Endothelial cell of umbilical vein (primary cell): ENCODE results near the gene TCF23. TPM values are rescaled to one million over a fixed set of nuclear protein-coding genes. Genes with fewer than 3 reads are reported as not detected.

Experiments used
- BruUV-seq: library from RNA; stranded (reverse); fragments of 400-500 nt; replicated peaks from 2 replicates; lab custom pipeline; 2021; lab: Mats Ljungman, UMichigan
- CTCF ChIA-PET: fragments of 300-600, 350-600 bp; sonication (Branson Sonifier 250); formaldehyde crosslinking; loops from one replicate; lab custom pipeline; 2021; ENCODE audit warnings: antibody characterized with exemption, inconsistent platforms; lab: Charles Lee
- POLR2A ChIA-PET: fragments of 300-600, 350-600 bp; sonication (Branson Sonifier 250); formaldehyde crosslinking; loops from one replicate; lab custom pipeline; 2021; ENCODE audit warnings: antibody characterized with exemption, inconsistent platforms; lab: Charles Lee
- DNase-seq: peaks from one replicate; pipeline ENCODE4 v3.0.0-alpha.2; 2011; ENCODE audit warnings: low read depth, low spot score
- FAIRE-seq: peaks from 2 replicates; lab custom pipeline; 2011; peaks lifted over from hg19 to GRCh38; lab: Jason Lieb, UNC
- H2AFZ ChIP-seq: 2 replicates; pipeline ENCODE4 v1.6.0; 2012; ENCODE audit warnings: low read depth, low read length, control low read depth, inconsistent platforms
- H3K27ac ChIP-seq: 2 replicates; pipeline ENCODE4 v1.5.1; 2011; ENCODE audit warnings: low read depth, mild to moderate bottlenecking, control low read depth, low read length, moderate library complexity; ENCODE audit not compliant: insufficient read depth
- H3K27me3 ChIP-seq, 2 experiments: 2 replicates each; pipeline versions ENCODE4 v1.6.0 to v1.6.1; 2011; ENCODE audit warnings: low read length in 2 of 2, mixed read lengths in 1 of 2; ENCODE audit not compliant: control insufficient read depth in 2 of 2, insufficient read depth in 2 of 2
- H3K36me3 ChIP-seq, 2 experiments: 2 replicates in 1 of 2; 3 replicates in 1 of 2; pipeline ENCODE4 v1.5.1; 2011; ENCODE audit warnings: low read length in 2 of 2, mild to moderate bottlenecking in 1 of 2, moderate library complexity in 1 of 2; ENCODE audit not compliant: control insufficient read depth in 2 of 2, insufficient read depth in 2 of 2; ENCODE audit errors: extremely low read depth in 1 of 2
- H3K4me1 ChIP-seq: 3 replicates; pipeline ENCODE4 v1.5.1; 2011; ENCODE audit warnings: mild to moderate bottlenecking, low read length; ENCODE audit not compliant: control insufficient read depth, insufficient read depth; ENCODE audit errors: extremely low read depth
- H3K4me2 ChIP-seq: 2 replicates; pipeline ENCODE4 v1.6.1; 2011; ENCODE audit warnings: low read length, control low read depth, mixed read lengths; ENCODE audit not compliant: insufficient read depth
- H3K4me3 ChIP-seq, 3 experiments: fragments of 200-600 bp in 1 of 3; sonication (generic), shearing (Covaris generic) in 1 of 3; replicated peaks in 1 of 3; 2 replicates each; pipeline ENCODE4 v1.5.1; 2011 to 2016; ENCODE audit warnings: control low read depth in 3 of 3, low read length in 3 of 3, mild to moderate bottlenecking in 2 of 3, inconsistent platforms in 1 of 3, low read depth in 1 of 3, moderate library complexity in 1 of 3; ENCODE audit not compliant: insufficient read depth in 1 of 3
- H3K79me2 ChIP-seq: 2 replicates; pipeline ENCODE4 v1.6.0; 2012; ENCODE audit warnings: low read length, inconsistent platforms; ENCODE audit not compliant: control insufficient read depth, insufficient read depth
- H3K9ac ChIP-seq: replicated peaks from 2 replicates; pipeline ENCODE3; 2011; ENCODE audit warnings: low read length, control low read depth; ENCODE audit not compliant: insufficient read depth; ENCODE audit errors: extremely low read depth
- H3K9me1 ChIP-seq: replicated peaks from 3 replicates; pipeline ENCODE4 v1.6.0; 2011; ENCODE audit warnings: mild to moderate bottlenecking, low read length; ENCODE audit not compliant: control insufficient read depth, insufficient read depth; ENCODE audit errors: extremely low read depth
- H3K9me3 ChIP-seq: replicated peaks from 2 replicates; pipeline ENCODE4 v1.5.1; 2012; ENCODE audit warnings: low read length, inconsistent platforms; ENCODE audit not compliant: control insufficient read depth, insufficient read depth
- H4K20me1 ChIP-seq: replicated peaks from 2 replicates; pipeline ENCODE3; 2011; ENCODE audit warnings: mild to moderate bottlenecking, low read length; ENCODE audit not compliant: control insufficient read depth, insufficient read depth; ENCODE audit errors: extremely low read depth
- CTCF ChIP-seq, 2 donors: IDR thresholded peaks; 1 replicate in 1 of 2; 2 replicates in 1 of 2; pipeline ENCODE4 v1.5.1; 2011; ENCODE audit warnings: low read length in 2 of 2, mild to moderate bottlenecking in 2 of 2, moderate library complexity in 2 of 2, control low read depth in 1 of 2, inconsistent platforms in 1 of 2, low read depth in 1 of 2; ENCODE audit not compliant: insufficient read depth in 1 of 2; ENCODE audit errors: extremely low read depth in 1 of 2
- EZH2 ChIP-seq: IDR thresholded peaks from 2 replicates; pipeline ENCODE4 v1.6.1; 2012; ENCODE audit warnings: borderline replicate concordance, low read depth, mild to moderate bottlenecking, moderate library complexity, low read length, inconsistent platforms; ENCODE audit not compliant: severe bottlenecking
- FOS ChIP-seq: IDR thresholded peaks from 2 replicates; pipeline ENCODE4 v1.6.1; 2011; ENCODE audit warnings: mild to moderate bottlenecking, low read length, moderate library complexity, borderline replicate concordance; ENCODE audit not compliant: insufficient read depth
- GATA2 ChIP-seq: IDR thresholded peaks from 2 replicates; pipeline ENCODE4 v1.7.0; 2011; ENCODE audit warnings: low read depth, mild to moderate bottlenecking, moderate library complexity, mixed read lengths, low read length; ENCODE audit not compliant: insufficient read length, insufficient read depth
- JUN ChIP-seq: IDR thresholded peaks from 2 replicates; pipeline ENCODE4 v1.6.1; 2011; ENCODE audit warnings: borderline replicate concordance, low read depth; ENCODE audit not compliant: insufficient read length, insufficient read depth
- MAX ChIP-seq: IDR thresholded peaks from 2 replicates; pipeline ENCODE4 v1.6.1; 2011; ENCODE audit not compliant: insufficient read depth, insufficient read length
- POLR2AphosphoS5 ChIP-seq: IDR thresholded peaks from 2 replicates; pipeline ENCODE4 v1.6.1; 2012; ENCODE audit warnings: low read depth, mild to moderate bottlenecking, control low read depth, low read length, moderate library complexity; ENCODE audit not compliant: insufficient read depth
- dilution Hi-C: fragments of 300-500 bp; cut with MboI; formaldehyde crosslinking; loops from one replicate; pipeline ENCODE4 v1.15.0; 2019; ENCODE audit warnings: low sequenced_read_pairs; ENCODE audit not compliant: extremely low pct_ligation_motif_present
- intact Hi-C: fragments of 100-400 bp; cut with micrococcal nuclease; formaldehyde crosslinking; loops from one replicate; pipeline ENCODE4 v1.10.0; 2022
- polyA plus RNA-seq, 4 experiments: library from polyadenylated mRNA; depleted of rRNA in 3 of 4; stranded (reverse) in 3 of 4; unstranded in 1 of 4; fragments of >200 nt; gene quantifications; 2 replicates each; pipeline versions ENCODE4 v1.2.1 to v1.2.3, GENCODE V29; 2011 to 2012; ENCODE audit warnings: missing spikeins in 1 of 4
- total RNA-seq: library from RNA; stranded (reverse); gene quantifications from 2 replicates; pipeline ENCODE4 v1.2.3, GENCODE V29; 2021

TCF23 gene
- total and polyA plus RNA-seq, 2 donors (not counting 3 experiments of a cell fraction or from before 2014, with no cell fraction given) = not detected

GRCh38 chr2:27150639-27151230 lies 1.9 kb downstream of the TCF23 start:
- Histone ChIP-seq H3K9me1 (no peaks in the 10 kb centered on the region), H3K4me2 (no peak overlapping the region), H3K79me2 (no peaks in the 10 kb centered on the region), H3K4me3 (no peak overlapping the region), H4K20me1 (no peaks in the 10 kb centered on the region), H3K27ac (no peak overlapping the region), H3K9me3 (no peaks in the 10 kb centered on the region), H3K36me3 (no peaks in the 10 kb centered on the region), H3K9ac (no peak overlapping the region), H2AFZ (no peak overlapping the region), H3K27me3 (peaks cover 0 to 1% of the 10 kb centered on the region in 2 experiments), H3K4me1 (no peaks in the 10 kb centered on the region)
- ChIA-PET CTCF (interaction anchor here (1.1 to 2.4 kb wide), 3 partner anchors 15 to 129 kb away, joined by 3 to 17 read pairs (median 3); no protein-coding TSS in a partner anchor), POLR2A (interaction anchor here (0.6 kb wide), 1 partner anchor 10 kb away, joined by 3 read pairs; no protein-coding TSS in a partner anchor)
- intact Hi-C loops = loop anchor here (10.0 kb wide), 1 partner anchor 166 kb away; no protein-coding TSS in a partner anchor
- TF ChIP-seq FOS = no peak
- no peak for TF ChIP-seq POLR2AphosphoS5
- no peak for TF ChIP-seq MAX
- TF ChIP-seq CTCF (IDR thresholded peaks at IDR 0.05; ENCODE audit: extremely low read depth in 1 of 2, insufficient read depth in 1 of 2, low read depth in 1 of 2, low read length in 2 of 2) = no peak
- TF ChIP-seq EZH2 = no peak
- no peak for TF ChIP-seq GATA2
- TF ChIP-seq JUN = no peak
- dilution Hi-C loops = no loop called here
- DNase-seq (no peak), FAIRE-seq (no peak)
- no TSS peak for BruUV-seq
